Muscle of leg (tissue), 11 donors: ENCODE measurements around the gene TRIM65. TPM values are rescaled to one million over a fixed set of nuclear protein-coding genes. Genes with fewer than 3 reads are reported as not detected.
A peak's percentile ranks its signal among the peaks of the same experiment; 100 is the strongest.

Experiments used
- DNase-seq: peaks from one replicate; pipeline ENCODE4 v3.0.0; 2013
- H3K27ac ChIP-seq: one replicate; pipeline ENCODE4 v1.5.1; 2013; ENCODE audit warnings: mild to moderate bottlenecking, low read length, control low read depth
- H3K27me3 ChIP-seq: one replicate; pipeline ENCODE4 v1.6.1; 2013; ENCODE audit warnings: low read length; ENCODE audit not compliant: control insufficient read depth, insufficient read depth
- H3K36me3 ChIP-seq: one replicate; pipeline ENCODE4 v1.6.1; 2013; ENCODE audit warnings: low read length; ENCODE audit not compliant: control insufficient read depth, insufficient read depth
- H3K4me1 ChIP-seq: one replicate; pipeline ENCODE4 v1.6.1; 2013; ENCODE audit warnings: low read length; ENCODE audit not compliant: control insufficient read depth, insufficient read depth
- H3K4me3 ChIP-seq: one replicate; pipeline ENCODE4 v1.5.1; 2013; ENCODE audit warnings: low read length, control low read depth
- H3K9me3 ChIP-seq: replicated peaks from 2 replicates; pipeline ENCODE4 v1.6.1; 2013; ENCODE audit warnings: low read depth, low read length; ENCODE audit not compliant: control insufficient read depth
- WGBS: methylation state at CpG from one replicate; pipeline ENCODE4 v1.1.5; 2013; ENCODE audit warnings: missing lambda C conversion rate; ENCODE audit not compliant: insufficient coverage; 5-methylcytosine and 5-hydroxymethylcytosine counted together
- polyA plus RNA-seq, 8 donors: library from polyadenylated mRNA; unstranded; fragments of 120-200 nt; gene quantifications; one replicate each; pipeline versions ENCODE4 v1.2.1 to v1.2.3, GENCODE V29; 2013; ENCODE audit warnings: inconsistent platforms in 1 of 8, low replicate concordance in 1 of 8; ENCODE audit not compliant: insufficient read length in 8 of 8, insufficient read depth in 1 of 8
- total RNA-seq: library from RNA; stranded (reverse); fragments of 120-200 nt; gene quantifications from one replicate; pipeline ENCODE4 v1.2.4, GENCODE V29; 2013

The TRIM65 gene
- total and polyA plus RNA-seq, 9 donors, result 12.7 to 19.5 (median 15.8) TPM

GRCh38 chr17:75845058-75845711 is 51.6 kb downstream of the TRIM65 start:
- DNase-seq, result peak; percentile 66

GRCh38 chr17:75844530-75845057 is 52.2 kb downstream of the TRIM65 start:
- Histone ChIP-seq H3K36me3 (peaks cover 40% of the 10 kb centered on the region), H3K27me3 (no peaks in the 10 kb centered on the region), H3K27ac (peak overlapping the region; percentile 17), H3K9me3 (no peaks in the 10 kb centered on the region), H3K4me1 (peaks cover 52% of the 10 kb centered on the region), H3K4me3 (no peak overlapping the region)
- 40% methylated on average over 10 of the region's 14 CpGs for WGBS
- no peak for DNase-seq

More at GRCh38 chr17:75845058-75845711, 51.6 kb downstream of the TRIM65 start:
- Histone ChIP-seq H3K9me3 (no peaks in the 10 kb centered on the region), H3K36me3 (peaks cover 44% of the 10 kb centered on the region), H3K4me3 (no peak overlapping the region), H3K27me3 (no peaks in the 10 kb centered on the region), H3K4me1 (peaks cover 56% of the 10 kb centered on the region), H3K27ac (peak overlapping the region; percentile 48)
- WGBS, result 39% methylated on average over 13 of the region's 21 CpGs

DNA sequence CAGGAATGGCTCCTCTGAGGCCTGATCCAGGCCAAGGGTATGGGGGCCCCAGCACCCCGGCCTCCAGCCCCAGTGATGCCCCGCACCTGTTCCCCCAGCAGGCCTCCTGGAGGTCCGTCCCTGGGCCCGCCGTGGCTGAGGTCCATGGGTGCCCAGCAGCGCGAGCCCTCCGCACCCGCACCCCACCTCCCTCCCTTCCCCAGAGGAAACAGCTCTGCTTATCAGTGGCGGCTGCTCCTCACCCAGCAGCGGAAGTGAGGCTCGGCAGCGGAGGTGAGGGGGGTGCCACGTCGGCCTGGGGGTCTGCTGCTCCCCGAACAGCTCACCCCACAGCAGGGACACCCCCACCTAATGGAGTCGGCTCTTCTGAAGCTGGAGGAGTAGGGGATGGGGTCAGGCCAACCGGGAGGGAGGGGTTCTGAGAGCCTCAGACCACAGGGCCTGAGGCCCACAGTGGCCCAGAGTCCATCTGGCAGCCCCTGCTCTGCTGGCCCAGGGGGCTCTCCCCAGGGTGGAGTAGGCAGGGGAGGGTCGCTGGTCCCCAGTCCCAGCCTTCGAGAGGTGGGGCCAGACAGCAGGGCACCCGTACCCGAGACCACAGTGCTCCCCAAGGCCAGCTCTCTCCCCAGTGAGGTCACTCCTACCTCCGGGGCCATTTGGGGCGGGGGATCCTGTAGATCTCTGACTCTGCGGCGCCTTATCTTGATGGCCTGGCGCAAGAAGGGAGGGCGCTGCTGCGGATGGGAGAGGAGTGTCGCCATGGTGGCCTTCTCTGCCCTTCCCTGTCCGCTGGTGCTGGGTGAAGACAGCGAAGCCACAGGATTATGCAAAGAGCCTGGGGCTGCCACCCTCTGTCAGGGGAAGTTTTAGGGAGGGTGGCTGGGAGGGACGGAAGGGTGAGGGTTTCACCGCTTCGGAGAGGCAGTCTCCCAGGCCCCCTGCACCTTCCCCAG is 52.9 kb downstream of the TRIM65 start, which contains the start of gene UNC13D:
Gene UNC13D, minus strand, starts transcription at position 828 of the 953 bp plus-strand sequence. Its CDS starts 67 bp downstream, at position 761.
- Histone ChIP-seq H3K27ac (peak within 1 kb of the TSS; percentile 17), H3K27me3 (no peaks in the 10 kb centered on the region), H3K36me3 (peaks cover 34% of the 10 kb centered on the region), H3K9me3 (no peaks in the 10 kb centered on the region), H3K4me3 (peak within 1 kb of the TSS; percentile 15), H3K4me1 (peaks cover 45% of the 10 kb centered on the region)
- 77% methylated on average over 25 of the region's 35 CpGs for WGBS
- no peak for DNase-seq

GRCh38 chr17:75842963-75843576 is 53.7 kb downstream of the TRIM65 start:
- Histone ChIP-seq H3K9me3 (no peaks in the 10 kb centered on the region), H3K27me3 (no peaks in the 10 kb centered on the region), H3K4me1 (peaks cover 37% of the 10 kb centered on the region), H3K36me3 (peaks cover 27% of the 10 kb centered on the region), H3K27ac (no peak overlapping the region), H3K4me3 (peak overlapping the region; percentile 15)
- DNase-seq, result no peak
- 83% methylated on average over 16 of the region's 22 CpGs for WGBS

DNA sequence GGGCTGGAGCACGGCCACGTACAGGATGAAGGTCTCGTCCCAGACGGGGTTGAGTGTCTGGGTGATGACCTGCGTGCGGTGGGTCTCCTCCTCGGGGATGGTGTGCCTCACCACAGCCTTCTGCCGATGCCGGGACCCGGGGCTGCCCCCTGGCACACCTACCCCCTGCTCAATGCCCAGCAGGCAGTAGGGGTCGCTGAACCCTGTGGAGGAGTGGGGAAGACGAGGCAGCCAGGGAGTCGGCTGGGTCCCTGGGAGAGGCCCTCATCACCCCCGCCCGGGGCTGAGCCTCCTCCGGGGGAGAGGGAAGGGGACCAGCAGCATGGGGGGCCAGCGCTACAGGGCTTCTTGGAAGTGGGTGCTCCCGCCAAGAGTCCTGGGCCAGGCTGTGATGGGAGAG is 54.3 kb downstream of the TRIM65 start:
- Histone ChIP-seq H3K36me3 (peaks cover 20% of the 10 kb centered on the region), H3K27me3 (no peaks in the 10 kb centered on the region), H3K9me3 (no peaks in the 10 kb centered on the region), H3K4me3 (no peak overlapping the region), H3K27ac (no peak overlapping the region), H3K4me1 (peaks cover 34% of the 10 kb centered on the region)
- DNase-seq, result no peak
- WGBS, result 83% methylated on average over 11 of the region's 18 CpGs

DNA sequence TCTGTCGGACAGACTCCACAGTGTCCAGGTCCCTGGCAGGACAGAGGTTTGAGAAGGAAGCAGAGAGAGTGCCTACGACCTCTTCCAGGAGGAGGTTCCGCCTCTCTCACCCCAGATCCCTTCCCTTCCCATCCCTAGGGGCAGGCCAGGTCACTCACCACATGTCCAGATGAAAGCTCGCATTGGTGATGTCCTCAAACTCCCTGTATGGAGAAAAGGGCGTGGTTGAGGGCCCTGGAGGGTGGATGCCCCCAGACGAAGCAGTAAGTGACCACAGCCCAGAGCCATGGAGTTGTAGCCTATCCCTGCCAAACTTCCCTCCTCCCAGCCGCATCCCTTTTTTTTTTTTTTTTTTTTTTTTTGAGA is 56.0 kb downstream of the TRIM65 start:
- DNase-seq, result no peak
- H3K27me3 ChIP-seq, result no peaks in the 10 kb centered on the region
- no peaks in the 10 kb centered on the region for H3K9me3 ChIP-seq
- peaks cover 24% of the 10 kb centered on the region for H3K4me1 ChIP-seq
- no CpG with 5 or more reads among the region's 7 CpGs for WGBS
- no peak overlapping the region for H3K27ac ChIP-seq
- H3K36me3 ChIP-seq, result peaks cover 4% of the 10 kb centered on the region
- H3K4me3 ChIP-seq, result no peak overlapping the region

DNA sequence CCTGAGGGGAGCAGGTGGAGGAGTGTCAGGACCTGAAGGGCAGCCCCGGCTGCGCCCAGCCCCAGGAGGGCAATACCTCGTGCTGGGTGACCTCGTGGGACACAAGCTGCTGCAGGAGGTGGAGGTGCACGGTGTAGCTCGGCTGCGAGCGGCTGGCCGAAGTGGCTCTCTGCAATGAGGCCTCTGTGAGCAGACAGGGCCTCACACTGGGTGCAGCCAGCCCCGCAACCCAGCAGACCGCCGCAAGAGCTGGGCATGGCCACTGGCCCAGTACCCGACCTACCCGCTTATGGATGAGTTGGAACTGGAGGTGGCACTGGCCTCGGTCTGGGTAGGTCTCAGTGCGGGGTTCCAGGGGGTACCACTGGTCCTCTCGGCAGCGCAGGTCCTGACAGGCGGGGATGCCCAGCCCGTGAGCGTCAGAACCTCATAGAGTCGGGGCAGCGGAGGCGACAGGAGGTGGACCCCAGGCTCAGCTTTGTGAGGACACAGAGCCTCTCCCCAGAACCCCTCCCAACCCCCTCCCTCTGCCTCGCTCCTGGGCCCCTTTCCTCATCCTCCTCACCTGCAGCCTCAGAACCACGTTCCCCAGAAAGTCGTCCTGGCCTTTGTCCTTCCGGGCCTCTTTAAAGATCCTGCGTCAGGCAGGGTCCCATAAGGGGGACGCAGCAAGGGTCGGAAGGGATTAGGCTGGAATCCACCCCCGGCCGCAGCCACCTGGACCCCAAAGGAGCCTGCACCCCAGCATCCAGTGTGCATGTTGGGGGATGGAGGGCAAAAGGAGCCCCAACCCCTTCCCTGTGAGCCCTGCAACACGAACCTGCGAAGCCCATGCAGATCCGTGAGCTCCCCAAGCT is 56.6 kb downstream of the TRIM65 start:
- DNase-seq, result no peak
- Histone ChIP-seq H3K9me3 (no peaks in the 10 kb centered on the region), H3K27ac (no peak overlapping the region), H3K4me3 (no peak overlapping the region), H3K27me3 (no peaks in the 10 kb centered on the region), H3K4me1 (peaks cover 24% of the 10 kb centered on the region), H3K36me3 (no peaks in the 10 kb centered on the region)
- WGBS, result 88% methylated on average over 32 of the region's 36 CpGs
